ENCODE data around the gene WDSUB1.
A peak's percentile ranks its signal among the peaks of the same experiment; 100 is the strongest.

The WDSUB1 gene

GRCh38 chr2:159285433-159285832, 1.1 kb downstream of the WDSUB1 start:
- no peak for DNase-seq (ENCODE audit: low spot score)
- peak overlapping the region in 1 of 2 donors; percentile 92 for H3K27ac ChIP-seq
- TF ChIP-seq CTCF (IDR thresholded peaks at IDR 0.05) = no peak
- H3K4me3 ChIP-seq = peak overlapping the region; percentile 96

- H3K27ac ChIP-seq = no peak overlapping the region
- no peak for DNase-seq (ENCODE audit: low spot score)
- H3K4me3 ChIP-seq = no peak overlapping the region
- TF ChIP-seq CTCF (IDR thresholded peaks at IDR 0.05) = no peak
Observed at GRCh38 chr2:159283529-159283928, 3.0 kb downstream of the WDSUB1 start.

- TF ChIP-seq CTCF (IDR thresholded peaks at IDR 0.05) = no peak
- no peak overlapping the region for H3K27ac ChIP-seq
- DNase-seq (ENCODE audit: low spot score) = no peak
- no peak overlapping the region for H3K4me3 ChIP-seq
Observed at GRCh38 chr2:159281002-159281401, 5.5 kb downstream of the WDSUB1 start.

GRCh38 chr2:159279700-159280099, 6.8 kb downstream of the WDSUB1 start:
- TF ChIP-seq CTCF (IDR thresholded peaks at IDR 0.05) = no peak
- Histone ChIP-seq H3K27ac (no peak overlapping the region), H3K4me3 (no peak overlapping the region)
- DNase-seq (ENCODE audit: low spot score) = no peak

GRCh38 chr2:159275111-159275510, 11.4 kb downstream of the WDSUB1 start:
- Histone ChIP-seq H3K27ac (no peak overlapping the region), H3K4me3 (no peak overlapping the region)
- no peak for DNase-seq (ENCODE audit: low spot score)
- no peak for TF ChIP-seq CTCF (IDR thresholded peaks at IDR 0.05)

GRCh38 chr2:159272156-159272555, 14.3 kb downstream of the WDSUB1 start:
- no peak for DNase-seq (ENCODE audit: low spot score)
- Histone ChIP-seq H3K4me3 (no peak overlapping the region), H3K27ac (no peak overlapping the region)
- TF ChIP-seq CTCF (IDR thresholded peaks at IDR 0.05) = no peak

GRCh38 chr2:159270744-159271379, 15.6 kb downstream of the WDSUB1 start:
- no peak overlapping the region for H3K4me3 ChIP-seq
- TF ChIP-seq CTCF (IDR thresholded peaks at IDR 0.05) = no peak
- no peak overlapping the region for H3K27ac ChIP-seq
- DNase-seq (ENCODE audit: low spot score) = no peak

Measured in coronary artery (tissue), 2 donors.